Right lobe of liver (tissue), 6 donors: ENCODE data around the gene TGFB2. TPM values are rescaled to one million over a fixed set of nuclear protein-coding genes. Genes with fewer than 3 reads are reported as not detected.

Experiments
- ATAC-seq, 4 donors: fragments of 200-7000 bp; cut with Tn5 transposase; one replicate each; pipeline ENCODE4 v1.9.1; 2020; ENCODE audit warnings: mild to moderate bottlenecking in 4 of 4, moderate library complexity in 4 of 4
- DNase-seq, 3 donors: peaks; one replicate each; pipeline ENCODE4 v3.0.0-alpha.2; 2020
- H3K27ac ChIP-seq, 3 donors: fragments of 200-600 bp; one replicate each; pipeline ENCODE4 v1.8.0; 2022
- H3K27me3 ChIP-seq, 2 donors: fragments of 200-600 bp; one replicate each; pipeline ENCODE4 v1.8.0; 2022
- H3K36me3 ChIP-seq, 4 donors: fragments of 200-600 bp; sonication (generic) in 1 of 4; one replicate each; pipeline versions ENCODE4 v1.5.1 to v1.8.0; 2017 to 2022; ENCODE audit warnings: control low read depth in 1 of 4
- H3K4me1 ChIP-seq, 4 donors: fragments of 200-600 bp; sonication (generic) in 1 of 4; one replicate each; pipeline versions ENCODE4 v1.5.1 to v1.8.0; 2017 to 2022; ENCODE audit warnings: control low read depth in 1 of 4
- H3K4me3 ChIP-seq, 3 donors: fragments of 200-600 bp; one replicate each; pipeline ENCODE4 v1.8.0; 2022
- H3K9me3 ChIP-seq, 4 donors: fragments of 200-600 bp; sonication (generic) in 1 of 4; one replicate each; pipeline versions ENCODE4 v1.5.1 to v1.8.0; 2017 to 2022; ENCODE audit warnings: control low read depth in 1 of 4
- CTCF ChIP-seq, 4 donors: fragments of 200-600 bp in 3 of 4; fragments of 450-650 bp in 1 of 4; IDR thresholded peaks; one replicate each; pipeline versions ENCODE4 v1.5.1 to v1.8.0; 2016 to 2022; ENCODE audit warnings: antibody characterized with exemption in 4 of 4, mild to moderate bottlenecking in 2 of 4
- POLR2A ChIP-seq: fragments of 450-650 bp; IDR thresholded peaks from one replicate; pipeline ENCODE4 v1.6.1; 2017; ENCODE audit warnings: antibody characterized with exemption, mild to moderate bottlenecking
- WGBS: methylation state at CpG from one replicate; pipeline ENCODE4 v1.1.6; 2018; ENCODE audit warnings: low coverage, low lambda C conversion rate; ENCODE audit not compliant: insufficient coverage; ENCODE audit errors: missing lambda C conversion rate; 5-methylcytosine and 5-hydroxymethylcytosine counted together
- intact Hi-C, 2 donors: fragments of 100-400 bp; cut with DNase I; formaldehyde crosslinking; loops; one replicate each; pipeline versions ENCODE4 v1.11.2 to v1.14.1; 2022
- total RNA-seq, 6 experiments: library from RNA; depleted of rRNA in 2 of 6; stranded (reverse); fragments of >200 nt in 2 of 6; fragmentation: NEBNext Ultra II Directional in 3 of 6; extraction: Animal tissue kit (Norgen Biotek cat#: 25700) in 3 of 6; gene quantifications; one replicate each; pipeline versions ENCODE4 v1.1.0 to v1.2.4, GENCODE V29; 2016 to 2023
- donor health status: DM: no; HTN: yes; CAD: no.
- donor health status: DM: no; HTN: no; CAD: no.
- donor health status: DM: no; HTN: no; CAD: no.
- donor health status: DM: no; HTN: yes; CAD: no.
- donor health status: DM: no; HTN: yes; CAD: no.

Gene TGFB2
- total RNA-seq, 6 experiments from 2014 or later, result 0.18 to 2.8 (median 0.34) TPM

GRCh38 chr1:218482683-218483082 is 137.5 kb downstream of the TGFB2 start:
- H3K27ac ChIP-seq, result no peak overlapping the region

GRCh38 chr1:218485241-218485928 is 140.2 kb downstream of the TGFB2 start:
- no peaks in the 10 kb centered on the region for H3K9me3 ChIP-seq
- no peaks in the 10 kb centered on the region for H3K27me3 ChIP-seq
- no peak for DNase-seq
- no peak overlapping the region for H3K4me3 ChIP-seq
- intact Hi-C loops, result no loop called here
- 93% methylated on average over 2 of the region's 2 CpGs for WGBS
- no peaks in the 10 kb centered on the region for H3K36me3 ChIP-seq
- H3K4me1 ChIP-seq, result no peaks in the 10 kb centered on the region
- ATAC-seq, result no peak
- no peak overlapping the region for H3K27ac ChIP-seq
- TF ChIP-seq POLR2A (no peak), CTCF (IDR thresholded peaks at IDR 0.05) (no peak)

More at GRCh38 chr1:218482683-218483082, 137.5 kb downstream of the TGFB2 start:
- TF ChIP-seq POLR2A (no peak), CTCF (IDR thresholded peaks at IDR 0.05) (no peak)
- no peak overlapping the region for H3K4me3 ChIP-seq
- DNase-seq (no peak), ATAC-seq (no peak)
- intact Hi-C loops, result no loop called here
- no peaks in the 10 kb centered on the region for H3K9me3 ChIP-seq
- 72% methylated on average over 5 of the region's 5 CpGs for WGBS
- no peaks in the 10 kb centered on the region for H3K27me3 ChIP-seq
- H3K36me3 ChIP-seq, result no peaks in the 10 kb centered on the region
- no peaks in the 10 kb centered on the region for H3K4me1 ChIP-seq

GRCh38 chr1:218488531-218488930 is 143.4 kb downstream of the TGFB2 start:
- no peaks in the 10 kb centered on the region for H3K9me3 ChIP-seq
- ATAC-seq, result no peak
- H3K27ac ChIP-seq, result no peak overlapping the region
- TF ChIP-seq CTCF (IDR thresholded peaks at IDR 0.05), result no peak
- TF ChIP-seq POLR2A, result no peak
- H3K4me3 ChIP-seq, result no peak overlapping the region
- H3K36me3 ChIP-seq, result no peaks in the 10 kb centered on the region
- intact Hi-C loops, result no loop called here
- WGBS, result 59% methylated on average over 3 of the region's 3 CpGs
- no peak for DNase-seq
- H3K4me1 ChIP-seq, result no peaks in the 10 kb centered on the region
- no peaks in the 10 kb centered on the region for H3K27me3 ChIP-seq

GRCh38 chr1:218488986-218489385 is 143.8 kb downstream of the TGFB2 start:
- Histone ChIP-seq H3K27ac (no peak overlapping the region), H3K4me3 (no peak overlapping the region), H3K27me3 (no peaks in the 10 kb centered on the region), H3K4me1 (no peaks in the 10 kb centered on the region), H3K9me3 (no peaks in the 10 kb centered on the region), H3K36me3 (no peaks in the 10 kb centered on the region)
- intact Hi-C loops, result no loop called here
- ATAC-seq (no peak), DNase-seq (no peak)
- TF ChIP-seq POLR2A, result no peak
- TF ChIP-seq CTCF (IDR thresholded peaks at IDR 0.05), result no peak
- WGBS, result 56% methylated on average over 3 of the region's 3 CpGs
